Activated CD8-positive, alpha-beta memory T cell treated with anti-CD3 and anti-CD28 coated beads, Interleukin-2, amount 50 U/mL, for 1 hour (primary cell): Measurements from ENCODE around the gene RPL41.
"Not testable (repeated sequence)": the region's sequence is repeated elsewhere in the genome, so short reads cannot be mapped to it uniquely, and the experiment has no call there.

ENCODE experiments used
- DNase-seq: peaks from one replicate; pipeline ENCODE4 v3.0.0-alpha.2; 2020; ENCODE audit errors: extremely low read depth

Gene RPL41

DNA sequence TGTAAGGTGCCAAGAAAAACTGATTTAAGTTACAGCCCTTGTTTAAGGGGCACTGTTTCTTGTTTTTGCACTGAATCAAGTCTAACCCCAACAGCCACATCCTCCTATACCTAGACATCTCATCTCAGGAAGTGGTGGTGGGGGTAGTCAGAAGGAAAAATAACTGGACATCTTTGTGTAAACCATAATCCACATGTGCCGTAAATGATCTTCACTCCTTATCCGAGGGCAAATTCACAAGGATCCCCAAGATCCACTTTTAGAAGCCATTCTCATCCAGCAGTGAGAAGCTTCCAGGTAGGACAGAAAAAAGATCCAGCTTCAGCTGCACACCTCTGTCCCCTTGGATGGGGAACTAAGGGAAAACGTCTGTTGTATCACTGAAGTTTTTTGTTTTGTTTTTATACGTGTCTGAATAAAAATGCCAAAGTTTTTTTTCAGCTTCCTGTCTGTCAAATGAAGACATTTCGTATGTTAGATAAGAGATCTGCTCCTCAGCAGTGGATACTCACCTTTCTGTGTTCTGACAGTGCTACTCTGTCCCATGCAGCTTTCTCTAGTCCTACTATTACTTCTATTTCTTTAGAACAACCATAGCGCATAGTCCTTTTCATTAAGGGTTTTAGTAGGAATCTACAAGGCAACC, 13.2 kb upstream of the RPL41 start:
- DNase-seq: no peak

DNA sequence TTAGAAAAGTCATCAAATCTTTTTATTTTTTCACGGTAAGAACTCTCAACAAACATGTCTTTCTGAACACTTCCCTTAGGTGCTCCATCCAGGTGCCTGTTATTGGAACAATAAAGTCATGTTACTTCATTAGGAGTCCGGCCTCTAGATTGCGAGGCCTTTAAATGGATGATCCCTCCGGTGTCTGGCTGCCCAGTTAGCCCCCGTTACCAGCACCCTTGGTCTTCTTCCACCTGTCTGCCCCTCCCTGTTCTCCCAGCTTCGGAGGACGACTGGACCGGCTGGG, 12.7 kb upstream of the RPL41 start:
- DNase-seq: no peak

GRCh38 chr12:56104109-56104814, 12.2 kb upstream of the RPL41 start, which contains the start of gene PA2G4:
PA2G4 (plus strand) TSS chr12:56104559; CDS start chr12:56104738, 179 bp downstream.
- DNase-seq: peak; percentile 85

GRCh38 chr12:56104815-56105608, 11.4 kb upstream of the RPL41 start:
- DNase-seq: no peak

GRCh38 chr12:56105609-56105902, 10.9 kb upstream of the RPL41 start:
- DNase-seq: no peak

- DNase-seq: no peak
Observed at GRCh38 chr12:56107242-56107641, 9.2 kb upstream of the RPL41 start.

DNA sequence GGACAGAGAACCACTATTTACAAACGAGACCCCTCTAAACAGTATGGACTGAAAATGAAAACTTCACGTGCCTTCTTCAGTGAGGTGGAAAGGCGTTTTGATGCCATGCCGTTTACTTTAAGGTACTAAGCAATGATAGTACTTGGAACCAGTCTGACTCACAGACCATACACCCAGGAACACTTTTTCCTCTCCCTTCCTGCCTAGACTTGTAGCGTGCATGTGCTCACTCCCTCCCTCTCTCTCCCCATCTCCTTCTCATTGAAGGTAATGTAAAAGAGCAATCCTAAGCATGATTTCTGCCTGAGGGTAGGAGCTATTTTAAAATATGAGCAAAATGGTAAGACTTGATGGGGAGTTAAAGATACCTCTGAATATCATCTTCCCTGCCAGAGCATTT, 5.9 kb upstream of the RPL41 start:
- no peak for DNase-seq

- DNase-seq: no peak
Observed at GRCh38 chr12:56114084-56114483, 2.3 kb upstream of the RPL41 start.

- DNase-seq: no peak
Observed at GRCh38 chr12:56115329-56115728, 1.1 kb upstream of the RPL41 start.

DNA sequence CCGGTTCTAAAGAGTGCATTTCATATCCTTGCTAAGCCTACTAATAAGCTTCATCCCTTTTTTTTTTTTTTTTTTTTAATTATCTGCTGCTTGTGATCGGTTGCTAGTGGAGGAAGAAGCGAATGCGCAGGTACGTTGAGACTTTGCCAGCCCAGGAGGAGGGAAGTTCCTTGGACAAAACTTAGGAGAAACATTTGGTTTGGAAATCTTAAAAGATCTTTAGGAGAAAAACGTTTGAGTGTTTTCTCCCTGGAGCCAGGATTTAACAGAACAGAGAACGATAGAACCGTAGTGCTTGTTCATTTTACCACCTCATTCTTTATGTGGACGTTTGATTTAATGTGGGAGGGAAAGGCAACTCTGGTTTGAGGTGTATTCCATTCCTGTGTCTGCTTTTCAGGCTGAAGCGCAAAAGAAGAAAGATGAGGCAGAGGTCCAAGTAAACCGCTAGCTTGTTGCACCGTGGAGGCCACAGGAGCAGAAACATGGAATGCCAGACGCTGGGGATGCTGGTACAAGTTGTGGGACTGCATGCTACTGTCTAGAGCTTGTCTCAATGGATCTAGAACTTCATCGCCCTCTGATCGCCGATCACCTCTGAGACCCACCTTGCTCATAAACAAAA, 761 bp downstream of the RPL41 start:
- not testable (repeated sequence) for DNase-seq

GRCh38 chr12:56117778-56118687, 1.6 kb downstream of the RPL41 start, which contains the start of gene ZC3H10:
ZC3H10 (plus strand) TSS chr12:56118266; CDS start chr12:56120563, 2,297 bp downstream.
- peak; percentile 95 for DNase-seq

GRCh38 chr12:56118688-56119357, 2.4 kb downstream of the RPL41 start:
- no peak for DNase-seq

GRCh38 chr12:56119361-56119796, 2.9 kb downstream of the RPL41 start:
- DNase-seq: no peak

DNA sequence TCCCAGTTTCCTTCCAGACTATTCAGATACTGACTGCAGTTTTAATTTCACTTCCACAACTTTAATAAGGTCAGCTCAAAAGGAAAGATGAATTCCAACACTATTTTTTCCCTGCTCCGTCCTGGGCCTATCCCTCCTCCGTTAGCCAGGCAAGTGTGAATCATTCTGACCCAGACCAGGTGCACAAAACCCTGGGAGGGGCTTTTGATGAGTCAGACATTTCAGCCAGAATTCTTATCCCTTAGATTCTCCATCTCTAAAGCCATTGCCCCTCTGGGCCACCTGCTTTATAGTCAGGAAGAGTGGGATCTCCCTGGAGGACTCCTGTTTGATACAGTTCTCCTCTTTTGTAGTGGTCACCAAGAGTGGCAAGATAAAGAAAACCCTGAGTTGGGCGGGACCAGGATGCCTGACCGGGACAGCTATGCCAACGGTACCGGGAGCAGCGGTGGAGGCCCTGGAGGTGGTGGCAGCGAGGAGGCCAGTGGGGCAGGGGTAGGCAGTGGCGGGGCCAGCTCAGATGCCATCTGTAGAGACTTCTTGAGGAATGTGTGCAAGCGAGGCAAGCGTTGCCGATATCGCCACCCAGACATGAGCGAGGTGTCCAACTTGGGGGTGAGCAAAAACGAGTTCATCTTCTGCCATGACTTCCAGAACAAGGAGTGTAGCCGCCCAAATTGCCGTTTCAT, 3.9 kb downstream of the RPL41 start:
- no peak for DNase-seq

GRCh38 chr12:56121204-56121870, 4.9 kb downstream of the RPL41 start:
- no peak for DNase-seq

GRCh38 chr12:56122637-56123036, 6.2 kb downstream of the RPL41 start:
- DNase-seq: no peak

DNA sequence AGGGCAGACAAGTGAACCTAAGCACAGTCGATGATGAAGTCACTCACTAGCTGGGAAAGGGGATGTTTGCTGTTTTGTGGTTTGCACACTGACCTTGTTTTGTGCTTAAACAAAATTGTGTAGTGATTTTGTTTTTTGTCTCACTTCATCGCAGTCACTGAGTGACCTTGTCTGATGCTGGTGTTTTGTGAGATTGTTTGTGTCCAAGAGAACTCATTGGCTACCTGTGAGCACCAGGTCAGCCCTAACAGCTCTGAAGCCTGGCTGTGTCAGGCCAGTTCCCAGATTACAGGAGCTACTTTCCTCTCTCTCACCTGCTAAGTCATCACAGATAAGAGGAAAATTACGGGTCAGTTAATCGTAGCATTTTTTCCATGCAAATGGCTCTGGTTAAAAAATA, 7.7 kb downstream of the RPL41 start:
- no peak for DNase-seq

GRCh38 chr12:56126732-56127239, 10.4 kb downstream of the RPL41 start:
- DNase-seq: no peak

GRCh38 chr12:56127485-56127887, 11.1 kb downstream of the RPL41 start:
- DNase-seq: no peak
